Measurements from ENCODE around the gene HNRNPA3. TPM values are rescaled to one million over a fixed set of nuclear protein-coding genes. Genes with fewer than 3 reads are reported as not detected.
A peak's percentile ranks its signal among the peaks of the same experiment; 100 is the strongest.

Gene HNRNPA3
- total RNA-seq, 1 experiment from 2014 or later, result 406 TPM

DNA sequence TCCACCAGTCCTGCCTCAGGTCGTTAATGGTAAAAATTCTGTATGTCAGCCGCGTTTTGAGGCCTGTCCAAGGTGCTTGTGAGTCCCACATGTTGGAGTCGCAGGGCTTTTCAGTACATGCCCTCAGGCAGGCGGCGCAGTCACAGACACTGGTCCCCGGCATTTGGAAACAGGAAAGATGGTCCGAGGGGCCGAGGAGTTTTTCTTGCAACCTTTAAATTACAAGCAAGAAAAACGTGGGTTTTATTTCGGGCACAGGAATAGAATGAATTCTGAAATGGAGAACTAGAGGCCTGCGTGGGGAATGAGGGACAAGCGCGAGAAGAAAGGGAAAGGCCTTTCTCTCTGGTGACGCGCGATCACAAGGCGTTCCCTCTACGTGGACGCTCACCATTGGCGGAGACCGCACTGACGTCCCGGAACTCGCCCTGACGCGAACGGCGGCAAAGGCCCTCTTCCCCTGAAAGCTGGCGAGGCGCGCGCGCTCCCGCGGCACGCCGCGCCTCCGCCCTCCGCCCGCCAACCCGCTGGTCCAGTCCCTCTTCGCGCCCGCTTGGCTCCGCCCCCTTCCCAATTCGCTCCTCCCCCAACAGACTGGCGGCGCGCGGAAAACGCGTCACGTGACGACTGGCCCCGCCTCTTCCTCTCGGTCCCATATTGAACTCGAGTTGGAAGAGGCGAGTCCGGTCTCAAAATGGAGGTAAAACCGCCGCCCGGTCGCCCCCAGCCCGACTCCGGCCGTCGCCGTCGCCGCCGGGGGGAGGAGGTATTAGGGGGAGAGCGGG lies at the start of gene HNRNPA3 (continued):
- TF ChIP-seq, protein P1, sequence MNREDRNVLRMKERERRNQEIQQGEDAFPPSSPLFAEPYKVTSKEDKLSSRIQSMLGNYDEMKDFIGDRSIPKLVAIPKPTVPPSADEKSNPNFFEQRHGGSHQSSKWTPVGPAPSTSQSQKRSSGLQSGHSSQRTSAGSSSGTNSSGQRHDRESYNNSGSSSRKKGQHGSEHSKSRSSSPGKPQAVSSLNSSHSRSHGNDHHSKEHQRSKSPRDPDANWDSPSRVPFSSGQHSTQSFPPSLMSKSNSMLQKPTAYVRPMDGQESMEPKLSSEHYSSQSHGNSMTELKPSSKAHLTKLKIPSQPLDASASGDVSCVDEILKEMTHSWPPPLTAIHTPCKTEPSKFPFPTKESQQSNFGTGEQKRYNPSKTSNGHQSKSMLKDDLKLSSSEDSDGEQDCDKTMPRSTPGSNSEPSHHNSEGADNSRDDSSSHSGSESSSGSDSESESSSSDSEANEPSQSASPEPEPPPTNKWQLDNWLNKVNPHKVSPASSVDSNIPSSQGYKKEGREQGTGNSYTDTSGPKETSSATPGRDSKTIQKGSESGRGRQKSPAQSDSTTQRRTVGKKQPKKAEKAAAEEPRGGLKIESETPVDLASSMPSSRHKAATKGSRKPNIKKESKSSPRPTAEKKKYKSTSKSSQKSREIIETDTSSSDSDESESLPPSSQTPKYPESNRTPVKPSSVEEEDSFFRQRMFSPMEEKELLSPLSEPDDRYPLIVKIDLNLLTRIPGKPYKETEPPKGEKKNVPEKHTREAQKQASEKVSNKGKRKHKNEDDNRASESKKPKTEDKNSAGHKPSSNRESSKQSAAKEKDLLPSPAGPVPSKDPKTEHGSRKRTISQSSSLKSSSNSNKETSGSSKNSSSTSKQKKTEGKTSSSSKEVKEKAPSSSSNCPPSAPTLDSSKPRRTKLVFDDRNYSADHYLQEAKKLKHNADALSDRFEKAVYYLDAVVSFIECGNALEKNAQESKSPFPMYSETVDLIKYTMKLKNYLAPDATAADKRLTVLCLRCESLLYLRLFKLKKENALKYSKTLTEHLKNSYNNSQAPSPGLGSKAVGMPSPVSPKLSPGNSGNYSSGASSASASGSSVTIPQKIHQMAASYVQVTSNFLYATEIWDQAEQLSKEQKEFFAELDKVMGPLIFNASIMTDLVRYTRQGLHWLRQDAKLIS (CRISPR knock-in tag; IDR thresholded peaks at IDR 0.05; ENCODE audit: borderline replicate concordance), result no peak
- TF ChIP-seq, protein P2, sequence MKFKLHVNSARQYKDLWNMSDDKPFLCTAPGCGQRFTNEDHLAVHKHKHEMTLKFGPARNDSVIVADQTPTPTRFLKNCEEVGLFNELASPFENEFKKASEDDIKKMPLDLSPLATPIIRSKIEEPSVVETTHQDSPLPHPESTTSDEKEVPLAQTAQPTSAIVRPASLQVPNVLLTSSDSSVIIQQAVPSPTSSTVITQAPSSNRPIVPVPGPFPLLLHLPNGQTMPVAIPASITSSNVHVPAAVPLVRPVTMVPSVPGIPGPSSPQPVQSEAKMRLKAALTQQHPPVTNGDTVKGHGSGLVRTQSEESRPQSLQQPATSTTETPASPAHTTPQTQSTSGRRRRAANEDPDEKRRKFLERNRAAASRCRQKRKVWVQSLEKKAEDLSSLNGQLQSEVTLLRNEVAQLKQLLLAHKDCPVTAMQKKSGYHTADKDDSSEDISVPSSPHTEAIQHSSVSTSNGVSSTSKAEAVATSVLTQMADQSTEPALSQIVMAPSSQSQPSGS (CRISPR knock-in tag; IDR thresholded peaks at IDR 0.05; ENCODE audit: borderline replicate concordance, low read depth), result no peak
- peak; percentile 58 for TF ChIP-seq GABPB1 (CRISPR knock-in tag; IDR thresholded peaks at IDR 0.05)
- TF ChIP-seq FOXK1 (CRISPR knock-in tag; IDR thresholded peaks at IDR 0.05), result peak; percentile 18; the same call in 1 of the 2 replicates
- TF ChIP-seq, protein P3, sequence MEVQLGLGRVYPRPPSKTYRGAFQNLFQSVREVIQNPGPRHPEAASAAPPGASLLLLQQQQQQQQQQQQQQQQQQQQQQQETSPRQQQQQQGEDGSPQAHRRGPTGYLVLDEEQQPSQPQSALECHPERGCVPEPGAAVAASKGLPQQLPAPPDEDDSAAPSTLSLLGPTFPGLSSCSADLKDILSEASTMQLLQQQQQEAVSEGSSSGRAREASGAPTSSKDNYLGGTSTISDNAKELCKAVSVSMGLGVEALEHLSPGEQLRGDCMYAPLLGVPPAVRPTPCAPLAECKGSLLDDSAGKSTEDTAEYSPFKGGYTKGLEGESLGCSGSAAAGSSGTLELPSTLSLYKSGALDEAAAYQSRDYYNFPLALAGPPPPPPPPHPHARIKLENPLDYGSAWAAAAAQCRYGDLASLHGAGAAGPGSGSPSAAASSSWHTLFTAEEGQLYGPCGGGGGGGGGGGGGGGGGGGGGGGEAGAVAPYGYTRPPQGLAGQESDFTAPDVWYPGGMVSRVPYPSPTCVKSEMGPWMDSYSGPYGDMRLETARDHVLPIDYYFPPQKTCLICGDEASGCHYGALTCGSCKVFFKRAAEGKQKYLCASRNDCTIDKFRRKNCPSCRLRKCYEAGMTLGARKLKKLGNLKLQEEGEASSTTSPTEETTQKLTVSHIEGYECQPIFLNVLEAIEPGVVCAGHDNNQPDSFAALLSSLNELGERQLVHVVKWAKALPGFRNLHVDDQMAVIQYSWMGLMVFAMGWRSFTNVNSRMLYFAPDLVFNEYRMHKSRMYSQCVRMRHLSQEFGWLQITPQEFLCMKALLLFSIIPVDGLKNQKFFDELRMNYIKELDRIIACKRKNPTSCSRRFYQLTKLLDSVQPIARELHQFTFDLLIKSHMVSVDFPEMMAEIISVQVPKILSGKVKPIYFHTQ (CRISPR knock-in tag; IDR thresholded peaks at IDR 0.05), result peak; percentile 66; the same call in 1 of the 2 replicates
- TF ChIP-seq TCF7 (CRISPR knock-in tag; IDR thresholded peaks at IDR 0.05; ENCODE audit: low read depth), result no peak
- TF ChIP-seq ZNF232 (CRISPR knock-in tag; IDR thresholded peaks at IDR 0.05), result peak; percentile 81; the same call in 1 of the 2 replicates
- TF ChIP-seq, protein P4, sequence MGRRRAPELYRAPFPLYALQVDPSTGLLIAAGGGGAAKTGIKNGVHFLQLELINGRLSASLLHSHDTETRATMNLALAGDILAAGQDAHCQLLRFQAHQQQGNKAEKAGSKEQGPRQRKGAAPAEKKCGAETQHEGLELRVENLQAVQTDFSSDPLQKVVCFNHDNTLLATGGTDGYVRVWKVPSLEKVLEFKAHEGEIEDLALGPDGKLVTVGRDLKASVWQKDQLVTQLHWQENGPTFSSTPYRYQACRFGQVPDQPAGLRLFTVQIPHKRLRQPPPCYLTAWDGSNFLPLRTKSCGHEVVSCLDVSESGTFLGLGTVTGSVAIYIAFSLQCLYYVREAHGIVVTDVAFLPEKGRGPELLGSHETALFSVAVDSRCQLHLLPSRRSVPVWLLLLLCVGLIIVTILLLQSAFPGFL (CRISPR knock-in tag; IDR thresholded peaks at IDR 0.05; ENCODE audit: borderline replicate concordance), result 0 out of 2 replicates have a peak, but pooled peaks have one; percentile 41
- peak; percentile 90 for TF ChIP-seq SP1 (CRISPR knock-in tag; conservative IDR thresholded peaks at IDR 0.05)
- TF ChIP-seq CREB1 (CRISPR knock-in tag; IDR thresholded peaks at IDR 0.05), result 0 out of 2 replicates have a peak, but pooled peaks have one; percentile 63
- TF ChIP-seq, protein P5, sequence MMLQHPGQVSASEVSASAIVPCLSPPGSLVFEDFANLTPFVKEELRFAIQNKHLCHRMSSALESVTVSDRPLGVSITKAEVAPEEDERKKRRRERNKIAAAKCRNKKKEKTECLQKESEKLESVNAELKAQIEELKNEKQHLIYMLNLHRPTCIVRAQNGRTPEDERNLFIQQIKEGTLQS (CRISPR knock-in tag; conservative IDR thresholded peaks at IDR 0.05), result no peak
- TF ChIP-seq, protein P6, sequence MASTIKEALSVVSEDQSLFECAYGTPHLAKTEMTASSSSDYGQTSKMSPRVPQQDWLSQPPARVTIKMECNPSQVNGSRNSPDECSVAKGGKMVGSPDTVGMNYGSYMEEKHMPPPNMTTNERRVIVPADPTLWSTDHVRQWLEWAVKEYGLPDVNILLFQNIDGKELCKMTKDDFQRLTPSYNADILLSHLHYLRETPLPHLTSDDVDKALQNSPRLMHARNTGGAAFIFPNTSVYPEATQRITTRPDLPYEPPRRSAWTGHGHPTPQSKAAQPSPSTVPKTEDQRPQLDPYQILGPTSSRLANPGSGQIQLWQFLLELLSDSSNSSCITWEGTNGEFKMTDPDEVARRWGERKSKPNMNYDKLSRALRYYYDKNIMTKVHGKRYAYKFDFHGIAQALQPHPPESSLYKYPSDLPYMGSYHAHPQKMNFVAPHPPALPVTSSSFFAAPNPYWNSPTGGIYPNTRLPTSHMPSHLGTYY (CRISPR knock-in tag; IDR thresholded peaks at IDR 0.05), result no peak

DNA sequence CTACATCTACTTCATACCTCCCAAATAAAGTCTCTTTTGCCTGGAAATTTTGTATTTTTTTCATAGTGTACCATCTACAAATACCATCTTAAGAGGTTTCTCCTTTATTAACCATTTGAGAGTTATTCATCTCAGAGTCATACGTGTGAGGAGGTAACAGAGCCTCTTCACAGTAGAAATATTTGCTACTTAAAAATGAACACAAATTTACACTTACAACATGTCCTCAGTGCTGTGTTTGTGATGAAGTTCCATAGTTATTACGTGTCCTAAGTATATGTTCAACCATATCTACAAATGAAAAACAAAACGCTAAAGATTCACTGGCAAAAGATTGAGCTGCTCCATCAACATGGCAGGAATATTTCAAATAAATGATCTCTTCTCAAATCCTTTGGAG lies 48.5 kb upstream of the HNRNPA3 start:
- Mint-ChIP-seq H3K27ac (no peak overlapping the region), H3K36me3 (no peaks in the 10 kb centered on the region), H3K4me3 (no peak overlapping the region), H3K4me1 (peaks cover 16% of the 10 kb centered on the region), H3K27me3 (ENCODE audit: low read depth) (no peaks in the 10 kb centered on the region), H3K9me3 (no peaks in the 10 kb centered on the region)
- CTCF ChIA-PET, result interaction anchor here (0.8 to 3.6 kb wide), 42 partner anchors 9 to 674 kb away, joined by 3 to 67 read pairs (median 6); partner anchors contain the start of genes HNRNPA3 and NFE2L2
- POLR2A ChIA-PET, result interaction anchor here (1.0 to 2.5 kb wide), 5 partner anchors 13 to 100 kb away, joined by 4 to 14 read pairs (median 9); partner anchors contain the start of genes HNRNPA3 and NFE2L2
- no peak for TF ChIP-seq ZNF317 (CRISPR knock-in tag; IDR thresholded peaks at IDR 0.05; ENCODE audit: borderline replicate concordance, low read depth)
- TF ChIP-seq, protein P4 (CRISPR knock-in tag; IDR thresholded peaks at IDR 0.05; ENCODE audit: borderline replicate concordance), result no peak
- DNase-seq (ENCODE audit: low spot score), result no peak
- ATAC-seq, result no peak

All from WTC11 (cell line).